Measurements from ENCODE around the gene STK40.

The STK40 gene

DNA sequence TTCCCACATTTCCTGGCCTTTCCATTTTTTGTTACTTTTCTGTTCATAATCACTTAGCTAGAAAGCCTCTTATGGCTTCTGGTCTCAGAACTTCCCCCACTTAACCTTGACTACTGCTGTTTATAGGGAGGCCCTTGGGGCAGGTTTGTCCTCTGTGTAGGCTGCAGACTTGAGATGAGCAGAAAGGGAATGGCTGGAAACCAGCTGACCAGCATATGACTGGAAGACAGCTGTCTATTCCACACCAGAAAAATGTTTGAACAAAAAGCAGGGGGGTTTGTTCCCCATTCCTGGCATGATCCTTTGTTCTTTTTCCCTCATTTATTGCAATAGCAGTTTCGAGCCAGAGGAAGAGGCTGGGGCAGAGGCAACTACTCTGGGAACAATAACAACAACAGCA, 84.5 kb downstream of the STK40 start:
- TF ChIP-seq, protein P1, sequence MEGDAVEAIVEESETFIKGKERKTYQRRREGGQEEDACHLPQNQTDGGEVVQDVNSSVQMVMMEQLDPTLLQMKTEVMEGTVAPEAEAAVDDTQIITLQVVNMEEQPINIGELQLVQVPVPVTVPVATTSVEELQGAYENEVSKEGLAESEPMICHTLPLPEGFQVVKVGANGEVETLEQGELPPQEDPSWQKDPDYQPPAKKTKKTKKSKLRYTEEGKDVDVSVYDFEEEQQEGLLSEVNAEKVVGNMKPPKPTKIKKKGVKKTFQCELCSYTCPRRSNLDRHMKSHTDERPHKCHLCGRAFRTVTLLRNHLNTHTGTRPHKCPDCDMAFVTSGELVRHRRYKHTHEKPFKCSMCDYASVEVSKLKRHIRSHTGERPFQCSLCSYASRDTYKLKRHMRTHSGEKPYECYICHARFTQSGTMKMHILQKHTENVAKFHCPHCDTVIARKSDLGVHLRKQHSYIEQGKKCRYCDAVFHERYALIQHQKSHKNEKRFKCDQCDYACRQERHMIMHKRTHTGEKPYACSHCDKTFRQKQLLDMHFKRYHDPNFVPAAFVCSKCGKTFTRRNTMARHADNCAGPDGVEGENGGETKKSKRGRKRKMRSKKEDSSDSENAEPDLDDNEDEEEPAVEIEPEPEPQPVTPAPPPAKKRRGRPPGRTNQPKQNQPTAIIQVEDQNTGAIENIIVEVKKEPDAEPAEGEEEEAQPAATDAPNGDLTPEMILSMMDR (IDR thresholded peaks at IDR 0.05; ENCODE audit: insufficient read depth, low read length, missing control alignments), result no peak
- ChIA-PET POLR2A (no interaction called here), CTCF (interaction anchor here (1.0 to 7.5 kb wide), 9 partner anchors 9 to 167 kb away, joined by 3 to 126 read pairs (median 5); partner anchors contain the start of gene TRAPPC3)
- H3K4me3 ChIP-seq (ENCODE audit: low read depth, low read length), result no peak overlapping the region
- no peak for DNase-seq (ENCODE audit: low read depth, low spot score)

DNA sequence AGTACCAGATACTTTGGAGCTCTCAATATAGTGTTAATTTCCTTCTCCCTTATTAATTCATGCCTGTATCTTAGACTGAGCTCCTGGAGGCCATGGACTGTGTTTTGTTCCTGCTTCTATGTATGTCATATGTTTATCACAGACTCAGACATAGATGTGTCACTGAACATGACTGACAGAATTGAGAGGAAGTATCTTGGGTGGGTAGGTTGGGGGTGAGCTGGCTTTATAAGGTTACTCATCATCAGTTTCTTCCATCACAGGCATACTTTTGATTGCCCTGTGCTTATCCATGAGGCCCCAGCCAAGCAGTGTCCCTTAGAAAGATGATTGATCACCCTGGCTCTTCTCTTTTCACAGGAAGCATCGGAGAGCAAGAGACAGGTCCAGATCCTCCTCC, 85.2 kb downstream of the STK40 start:
- no peak overlapping the region for H3K4me3 ChIP-seq (ENCODE audit: low read depth, low read length)
- CTCF ChIA-PET, result interaction anchor here (0.6 to 7.5 kb wide), 41 partner anchors 8 to 205 kb away, joined by 3 to 126 read pairs (median 4); partner anchors contain the start of genes LSM10 and TRAPPC3
- no peak for DNase-seq (ENCODE audit: low read depth, low spot score)
- POLR2A ChIA-PET, result interaction anchor here (0.7 to 1.4 kb wide), 3 partner anchors 9 to 151 kb away, joined by 3 to 5 read pairs (median 4); partner anchors contain the start of gene TRAPPC3
- TF ChIP-seq, protein P1 (IDR thresholded peaks at IDR 0.05; ENCODE audit: insufficient read depth, low read length, missing control alignments), result no peak

DNA sequence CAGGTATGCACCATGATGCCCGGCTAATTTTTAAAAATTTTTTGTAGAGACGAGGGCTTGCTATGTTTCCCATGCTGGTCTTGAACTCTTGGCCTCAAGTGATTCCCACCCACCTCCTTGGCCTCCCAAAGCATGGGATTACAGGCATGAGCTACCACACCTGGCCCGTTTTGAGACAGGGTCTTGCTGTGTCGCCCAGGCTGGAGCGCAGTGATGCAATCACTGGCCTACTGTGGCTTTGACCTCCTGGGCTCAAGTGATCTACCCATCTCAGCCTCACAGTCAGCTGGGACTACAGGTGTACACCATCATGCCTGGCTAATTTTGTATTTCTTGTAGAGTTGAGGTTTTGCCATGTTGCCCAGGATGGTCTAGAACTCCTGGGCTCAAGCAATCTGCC, 87.1 kb downstream of the STK40 start:
- ChIA-PET POLR2A (no interaction called here), CTCF (interaction anchor here (0.7 to 7.5 kb wide), 9 partner anchors 9 to 150 kb away, joined by 3 to 126 read pairs (median 4); partner anchors contain the start of gene TRAPPC3)
- DNase-seq (ENCODE audit: low read depth, low spot score), result no peak
- TF ChIP-seq, protein P1 (IDR thresholded peaks at IDR 0.05; ENCODE audit: insufficient read depth, low read length, missing control alignments), result no peak
- H3K4me3 ChIP-seq (ENCODE audit: low read depth, low read length), result no peak overlapping the region

DNA sequence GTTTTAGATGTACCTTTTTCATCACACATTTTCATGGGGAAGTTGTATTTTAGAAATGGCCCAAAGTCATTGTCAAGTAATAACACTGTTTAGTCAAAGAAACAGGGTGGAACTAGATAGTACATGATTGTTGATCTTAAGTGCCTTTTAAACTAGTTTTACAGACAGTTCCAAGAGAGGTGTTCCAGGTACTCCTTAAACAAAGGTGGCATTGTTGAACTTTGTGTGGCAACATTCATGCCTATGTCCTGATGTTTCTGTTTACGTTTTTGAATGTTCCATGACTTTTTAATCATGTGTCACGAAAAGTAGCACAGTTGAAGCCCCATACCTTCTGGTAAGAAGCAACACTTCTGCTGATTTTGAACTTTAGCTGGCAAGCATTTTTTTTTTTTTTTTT, 88.7 kb downstream of the STK40 start:
- ChIA-PET POLR2A (no interaction called here), CTCF (interaction anchor here (0.7 to 7.5 kb wide), 2 partner anchors 9 to 109 kb away, joined by 3 to 126 read pairs; no protein-coding TSS in a partner anchor)
- DNase-seq (ENCODE audit: low read depth, low spot score), result no peak
- TF ChIP-seq, protein P1 (IDR thresholded peaks at IDR 0.05; ENCODE audit: insufficient read depth, low read length, missing control alignments), result no peak
- H3K4me3 ChIP-seq (ENCODE audit: low read depth, low read length), result no peak overlapping the region

DNA sequence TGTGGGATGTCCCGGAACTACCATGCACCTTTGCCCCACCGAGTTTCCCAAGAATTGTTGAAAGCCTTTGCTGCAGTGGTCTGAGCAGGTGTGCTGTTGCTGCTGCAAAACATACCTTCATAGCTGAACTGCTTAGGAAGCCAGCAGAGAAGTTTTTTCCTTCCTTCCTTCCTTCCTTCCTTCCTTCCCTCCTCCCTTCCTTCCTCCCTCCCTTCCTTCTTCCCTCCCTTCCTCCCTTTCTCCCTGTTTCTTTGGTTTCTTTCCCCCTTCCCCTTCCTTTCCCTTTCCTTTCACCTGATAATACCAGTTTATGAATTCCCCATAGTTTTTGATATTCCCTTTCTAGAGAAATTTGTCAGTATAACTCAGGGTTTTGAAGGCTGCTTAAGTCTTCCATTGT, 90.3 kb downstream of the STK40 start:
- TF ChIP-seq, protein P1 (IDR thresholded peaks at IDR 0.05; ENCODE audit: insufficient read depth, low read length, missing control alignments), result no peak
- ChIA-PET CTCF (interaction anchor here (0.9 to 1.5 kb wide), 5 partner anchors 8 to 162 kb away, joined by 3 to 6 read pairs (median 3); no protein-coding TSS in a partner anchor), POLR2A (no interaction called here)
- H3K4me3 ChIP-seq (ENCODE audit: low read depth, low read length), result no peak overlapping the region
- DNase-seq (ENCODE audit: low read depth, low spot score), result no peak

Measured in AG04449 (cell line).